Esophagus muscularis mucosa (tissue), 3 donors: ENCODE data around the gene NKAIN2.

ENCODE experiments used
- POLR2A ChIP-seq: fragments of 450-650 bp; IDR thresholded peaks from one replicate; pipeline ENCODE4 v1.6.1; 2017; ENCODE audit warnings: antibody characterized with exemption, moderate library complexity, mild to moderate bottlenecking, low read depth
- POLR2AphosphoS5 ChIP-seq, 2 donors: sonication (generic); formaldehyde crosslinking; IDR thresholded peaks; one replicate each; pipeline ENCODE4 v1.6.1; 2017; ENCODE audit warnings: antibody characterized with exemption in 2 of 2
- TF ChIP-seq, protein P1 (sequence below), 3 experiments: fragments of 200-600 bp in 2 of 3; fragments of 450-650 bp in 1 of 3; sonication (generic) in 2 of 3; IDR thresholded peaks; one replicate each; pipeline ENCODE4 v1.5.1; 2017 to 2019; ENCODE audit warnings: antibody characterized with exemption in 3 of 3, mild to moderate bottlenecking in 2 of 3, moderate library complexity in 1 of 3

GRCh38 chr6:123888771-123889513 is 85.3 kb downstream of the NKAIN2 start:
- TF ChIP-seq, protein P1, sequence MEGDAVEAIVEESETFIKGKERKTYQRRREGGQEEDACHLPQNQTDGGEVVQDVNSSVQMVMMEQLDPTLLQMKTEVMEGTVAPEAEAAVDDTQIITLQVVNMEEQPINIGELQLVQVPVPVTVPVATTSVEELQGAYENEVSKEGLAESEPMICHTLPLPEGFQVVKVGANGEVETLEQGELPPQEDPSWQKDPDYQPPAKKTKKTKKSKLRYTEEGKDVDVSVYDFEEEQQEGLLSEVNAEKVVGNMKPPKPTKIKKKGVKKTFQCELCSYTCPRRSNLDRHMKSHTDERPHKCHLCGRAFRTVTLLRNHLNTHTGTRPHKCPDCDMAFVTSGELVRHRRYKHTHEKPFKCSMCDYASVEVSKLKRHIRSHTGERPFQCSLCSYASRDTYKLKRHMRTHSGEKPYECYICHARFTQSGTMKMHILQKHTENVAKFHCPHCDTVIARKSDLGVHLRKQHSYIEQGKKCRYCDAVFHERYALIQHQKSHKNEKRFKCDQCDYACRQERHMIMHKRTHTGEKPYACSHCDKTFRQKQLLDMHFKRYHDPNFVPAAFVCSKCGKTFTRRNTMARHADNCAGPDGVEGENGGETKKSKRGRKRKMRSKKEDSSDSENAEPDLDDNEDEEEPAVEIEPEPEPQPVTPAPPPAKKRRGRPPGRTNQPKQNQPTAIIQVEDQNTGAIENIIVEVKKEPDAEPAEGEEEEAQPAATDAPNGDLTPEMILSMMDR (IDR thresholded peaks at IDR 0.05): no peak
- no peak for TF ChIP-seq POLR2A
- TF ChIP-seq POLR2AphosphoS5 (IDR thresholded peaks at IDR 0.05): no peak
